Endothelial cell (in vitro differentiated cells): Measurements from ENCODE around the gene TXNRD3. TPM values are rescaled to one million over a fixed set of nuclear protein-coding genes. Genes with fewer than 3 reads are reported as not detected.

ENCODE experiments used
- DNase-seq: peaks from one replicate; pipeline ENCODE4 v3.0.0; 2021; ENCODE audit warnings: low spot score
- H3K27ac Mint-ChIP-seq: one replicate; pipeline ENCODE4 v1.8.0; 2021; ENCODE audit warnings: mixed read lengths, inconsistent platforms; ENCODE audit not compliant: unreplicated experiment
- H3K27me3 Mint-ChIP-seq: one replicate; pipeline ENCODE4 v1.8.0; 2021; ENCODE audit warnings: mild to moderate bottlenecking, moderate library complexity, mixed read lengths, inconsistent platforms; ENCODE audit not compliant: unreplicated experiment
- H3K36me3 Mint-ChIP-seq: one replicate; pipeline ENCODE4 v1.8.0; 2021; ENCODE audit warnings: mild to moderate bottlenecking, low read depth, mixed read lengths, inconsistent platforms; ENCODE audit not compliant: unreplicated experiment
- H3K4me1 Mint-ChIP-seq: one replicate; pipeline ENCODE4 v1.8.0; 2021; ENCODE audit warnings: mild to moderate bottlenecking, mixed read lengths, inconsistent platforms; ENCODE audit not compliant: unreplicated experiment
- H3K4me3 Mint-ChIP-seq: one replicate; pipeline ENCODE4 v1.8.0; 2021; ENCODE audit warnings: mild to moderate bottlenecking, mixed read lengths, inconsistent platforms; ENCODE audit not compliant: unreplicated experiment
- H3K9me3 Mint-ChIP-seq: one replicate; pipeline ENCODE4 v1.8.0; 2021; ENCODE audit warnings: mixed read lengths, inconsistent platforms; ENCODE audit not compliant: unreplicated experiment
- total RNA-seq: library from RNA; stranded (reverse); fragmentation: NEBNext Ultra II Directional; extraction: Animal tissue kit (Norgen Biotek cat#: 25700); gene quantifications from one replicate; pipeline ENCODE4 v1.2.1, GENCODE V29; 2021; ENCODE audit not compliant: unreplicated experiment
- TF ChIP-seq, protein P1 (sequence below): fragments of 200-600 bp; sonication (generic); IDR thresholded peaks from one replicate; pipeline ENCODE4 v1.5.0; 2021; ENCODE audit warnings: antibody characterized with exemption; ENCODE audit not compliant: unreplicated experiment

The TXNRD3 gene
- total RNA-seq, 1 donor from 2014 or later: 4.8 TPM

DNA sequence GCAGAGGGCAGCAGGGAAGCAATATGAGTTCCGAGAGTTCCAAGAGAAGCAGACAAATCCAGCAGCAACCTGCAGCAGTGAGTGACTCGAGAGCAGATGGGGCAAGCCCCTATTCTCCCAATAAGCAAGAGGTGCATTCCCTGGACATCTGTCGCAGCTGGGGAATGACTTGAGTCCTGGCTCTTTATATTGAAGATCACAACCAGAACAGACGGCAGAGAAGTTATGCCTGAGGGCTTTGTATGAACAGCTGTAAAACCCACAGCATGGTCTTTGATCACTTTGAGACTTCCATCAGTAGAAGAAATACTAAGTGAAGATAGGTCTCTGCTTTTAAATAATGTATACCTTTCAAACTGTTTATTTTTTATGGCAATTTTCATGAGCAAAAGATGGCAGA is 72.6 kb downstream of the TXNRD3 start:
- Mint-ChIP-seq H3K27ac (no peak overlapping the region), H3K36me3 (no peaks in the 10 kb centered on the region), H3K9me3 (no peaks in the 10 kb centered on the region), H3K4me3 (no peak overlapping the region), H3K4me1 (no peaks in the 10 kb centered on the region), H3K27me3 (peaks cover 2% of the 10 kb centered on the region)
- TF ChIP-seq, protein P1, sequence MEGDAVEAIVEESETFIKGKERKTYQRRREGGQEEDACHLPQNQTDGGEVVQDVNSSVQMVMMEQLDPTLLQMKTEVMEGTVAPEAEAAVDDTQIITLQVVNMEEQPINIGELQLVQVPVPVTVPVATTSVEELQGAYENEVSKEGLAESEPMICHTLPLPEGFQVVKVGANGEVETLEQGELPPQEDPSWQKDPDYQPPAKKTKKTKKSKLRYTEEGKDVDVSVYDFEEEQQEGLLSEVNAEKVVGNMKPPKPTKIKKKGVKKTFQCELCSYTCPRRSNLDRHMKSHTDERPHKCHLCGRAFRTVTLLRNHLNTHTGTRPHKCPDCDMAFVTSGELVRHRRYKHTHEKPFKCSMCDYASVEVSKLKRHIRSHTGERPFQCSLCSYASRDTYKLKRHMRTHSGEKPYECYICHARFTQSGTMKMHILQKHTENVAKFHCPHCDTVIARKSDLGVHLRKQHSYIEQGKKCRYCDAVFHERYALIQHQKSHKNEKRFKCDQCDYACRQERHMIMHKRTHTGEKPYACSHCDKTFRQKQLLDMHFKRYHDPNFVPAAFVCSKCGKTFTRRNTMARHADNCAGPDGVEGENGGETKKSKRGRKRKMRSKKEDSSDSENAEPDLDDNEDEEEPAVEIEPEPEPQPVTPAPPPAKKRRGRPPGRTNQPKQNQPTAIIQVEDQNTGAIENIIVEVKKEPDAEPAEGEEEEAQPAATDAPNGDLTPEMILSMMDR: no peak
- no peak for DNase-seq

DNA sequence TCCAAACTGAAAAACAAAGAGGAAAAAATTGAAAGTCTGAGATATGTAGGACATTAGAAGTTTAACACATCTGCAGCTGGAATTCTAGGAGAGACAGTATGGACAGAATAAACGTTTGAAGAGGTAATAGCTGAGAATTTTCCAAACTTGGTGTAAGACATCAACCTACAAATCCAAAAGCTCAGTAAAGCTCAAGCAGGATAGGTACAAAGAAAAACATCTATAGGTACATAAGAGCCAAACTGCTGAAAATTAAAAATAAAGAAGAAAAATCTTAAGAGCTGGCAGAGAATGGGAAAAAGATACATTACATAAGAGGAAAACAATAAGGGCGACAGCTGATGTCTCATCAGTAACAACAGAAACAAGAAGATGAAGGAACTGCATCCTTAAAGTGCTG is 73.4 kb downstream of the TXNRD3 start:
- TF ChIP-seq, protein P1: no peak
- Mint-ChIP-seq H3K27me3 (no peaks in the 10 kb centered on the region), H3K4me1 (no peaks in the 10 kb centered on the region), H3K36me3 (no peaks in the 10 kb centered on the region), H3K4me3 (no peak overlapping the region), H3K9me3 (no peaks in the 10 kb centered on the region), H3K27ac (no peak overlapping the region)
- DNase-seq: no peak

DNA sequence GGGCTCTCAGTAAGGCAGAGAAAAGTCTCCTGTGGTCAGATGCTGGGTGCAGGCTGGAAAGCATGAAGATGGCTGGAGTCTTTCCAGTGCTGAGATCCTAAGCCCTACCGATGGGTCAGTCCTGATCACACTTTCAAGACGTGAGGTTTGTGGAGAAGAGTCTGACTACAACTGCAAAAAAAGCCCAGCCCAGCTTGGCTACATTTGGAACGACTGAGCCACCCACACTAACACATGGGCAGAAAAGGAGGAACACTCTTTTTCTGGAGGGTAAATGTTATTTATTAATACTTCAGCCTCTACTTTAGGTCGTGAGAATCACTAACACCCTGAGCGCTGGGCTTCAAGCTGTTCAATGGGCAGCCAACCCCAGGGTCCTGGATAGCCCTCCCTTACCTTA is 74.2 kb downstream of the TXNRD3 start:
- Mint-ChIP-seq H3K4me3 (no peak overlapping the region), H3K4me1 (no peaks in the 10 kb centered on the region), H3K9me3 (no peaks in the 10 kb centered on the region), H3K27me3 (no peaks in the 10 kb centered on the region), H3K27ac (no peak overlapping the region), H3K36me3 (no peaks in the 10 kb centered on the region)
- no peak for DNase-seq
- TF ChIP-seq, protein P1: no peak

DNA sequence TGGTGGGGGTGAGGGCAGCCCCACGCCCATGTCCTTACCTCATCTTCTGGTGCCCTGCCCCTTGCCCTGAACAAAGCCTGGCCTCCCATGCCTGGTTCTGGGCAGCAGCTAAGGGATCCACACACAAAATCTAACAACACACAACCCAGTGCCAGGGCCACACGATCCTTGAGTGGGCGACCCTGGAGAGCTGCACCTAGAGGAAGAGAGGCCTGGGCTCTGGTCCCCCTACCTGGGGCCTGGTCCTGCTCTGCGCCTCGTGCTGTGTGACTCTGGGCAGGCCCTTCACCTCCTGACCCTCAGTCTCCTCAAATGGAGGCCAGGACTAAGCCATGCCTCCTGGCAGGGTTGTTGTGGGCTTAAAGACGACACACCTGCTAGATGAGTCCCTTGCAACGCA is 76.2 kb downstream of the TXNRD3 start:
- Mint-ChIP-seq H3K27me3 (peaks cover 1% of the 10 kb centered on the region), H3K9me3 (no peaks in the 10 kb centered on the region), H3K27ac (no peak overlapping the region), H3K4me1 (no peaks in the 10 kb centered on the region), H3K36me3 (no peaks in the 10 kb centered on the region), H3K4me3 (no peak overlapping the region)
- TF ChIP-seq, protein P1: no peak
- DNase-seq: no peak

DNA sequence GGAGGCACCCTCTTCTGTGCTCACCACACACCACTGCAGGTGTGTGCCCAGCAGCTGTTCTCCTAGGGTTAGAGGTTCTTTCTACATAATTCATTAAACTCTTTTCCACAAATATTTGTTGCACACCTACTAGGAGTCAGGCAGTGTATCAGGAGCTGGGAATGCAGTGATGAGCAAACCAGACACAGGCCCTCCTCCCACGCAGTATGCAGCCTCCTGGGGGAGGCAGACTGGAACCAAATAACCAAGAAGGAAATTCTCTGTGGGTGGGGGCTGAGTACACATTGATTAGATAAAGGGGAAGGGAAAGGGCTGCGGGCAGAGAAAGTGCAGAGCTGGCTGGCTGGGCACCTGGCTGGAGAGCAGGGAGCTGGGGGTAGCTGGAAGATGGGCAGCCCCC is 77.7 kb downstream of the TXNRD3 start:
- Mint-ChIP-seq H3K4me1 (no peaks in the 10 kb centered on the region), H3K27ac (no peak overlapping the region), H3K36me3 (no peaks in the 10 kb centered on the region), H3K9me3 (no peaks in the 10 kb centered on the region), H3K4me3 (no peak overlapping the region), H3K27me3 (peaks cover 1% of the 10 kb centered on the region)
- no peak for DNase-seq
- TF ChIP-seq, protein P1: no peak
